CD4-positive, alpha-beta T cell treated with Interleukin-1 beta for 1 hour (primary cell): ENCODE results near the gene SIPA1L3.

ENCODE experiments used
- DNase-seq, 2 donors: peaks; one replicate each; pipeline ENCODE4 v3.0.0-alpha.2; 2020 to 2022

Gene SIPA1L3

DNA sequence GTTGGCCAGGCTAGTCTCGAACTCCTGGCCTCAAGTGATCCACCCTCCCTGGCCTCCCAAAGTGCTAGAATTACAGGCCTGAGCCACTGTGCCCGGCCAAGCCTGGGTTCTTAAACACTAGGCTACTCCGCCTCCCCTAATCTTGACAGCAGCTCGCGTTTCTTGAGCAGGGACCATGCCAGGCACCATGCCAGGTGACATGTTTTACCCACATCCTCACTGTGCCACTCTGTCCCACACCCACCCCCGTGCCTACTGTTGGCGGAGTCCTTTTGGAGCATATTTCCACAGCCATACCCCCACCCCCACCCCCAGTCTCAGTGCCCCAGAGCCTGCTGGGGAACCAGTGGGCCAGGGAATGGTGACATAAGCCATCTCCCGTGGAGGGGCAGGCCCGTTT lies 218.2 kb downstream of the SIPA1L3 start:
- DNase-seq = no peak

DNA sequence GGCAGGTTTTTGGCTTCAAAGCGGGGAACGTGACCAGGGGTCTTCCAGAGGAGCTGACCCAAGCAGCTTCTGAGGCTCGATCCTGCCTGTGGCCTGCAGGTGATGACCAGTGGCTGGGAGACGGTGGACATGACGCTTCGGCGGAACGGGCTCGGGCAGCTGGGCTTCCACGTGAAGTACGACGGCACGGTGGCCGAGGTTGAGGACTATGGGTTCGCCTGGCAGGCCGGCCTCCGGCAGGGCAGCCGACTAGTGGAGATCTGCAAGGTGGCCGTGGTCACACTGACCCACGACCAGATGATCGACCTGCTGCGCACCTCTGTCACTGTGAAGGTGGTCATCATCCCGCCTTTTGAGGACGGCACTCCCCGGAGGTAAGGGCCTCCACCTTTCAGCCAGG lies 223.4 kb downstream of the SIPA1L3 start:
- no peak for DNase-seq

DNA sequence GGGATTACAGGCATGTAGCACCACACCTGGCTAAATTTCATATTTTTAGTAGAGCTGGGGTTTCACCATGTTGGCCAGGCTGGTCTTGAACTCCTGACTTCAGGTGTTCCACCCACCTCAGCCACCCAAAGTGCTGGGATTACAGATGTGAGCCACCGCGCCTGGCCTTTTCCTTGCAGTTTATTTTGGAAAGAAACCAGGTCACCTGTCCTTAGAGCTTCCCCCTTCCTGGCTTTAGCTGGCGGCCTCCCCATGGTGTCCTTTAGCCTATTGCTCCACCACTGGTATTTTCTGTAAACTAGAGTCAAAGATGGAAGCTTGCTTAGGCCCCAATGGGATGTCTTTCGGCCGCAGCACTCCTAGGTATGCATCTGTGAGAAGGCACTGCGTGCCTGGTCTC lies 225.8 kb downstream of the SIPA1L3 start:
- no peak for DNase-seq

DNA sequence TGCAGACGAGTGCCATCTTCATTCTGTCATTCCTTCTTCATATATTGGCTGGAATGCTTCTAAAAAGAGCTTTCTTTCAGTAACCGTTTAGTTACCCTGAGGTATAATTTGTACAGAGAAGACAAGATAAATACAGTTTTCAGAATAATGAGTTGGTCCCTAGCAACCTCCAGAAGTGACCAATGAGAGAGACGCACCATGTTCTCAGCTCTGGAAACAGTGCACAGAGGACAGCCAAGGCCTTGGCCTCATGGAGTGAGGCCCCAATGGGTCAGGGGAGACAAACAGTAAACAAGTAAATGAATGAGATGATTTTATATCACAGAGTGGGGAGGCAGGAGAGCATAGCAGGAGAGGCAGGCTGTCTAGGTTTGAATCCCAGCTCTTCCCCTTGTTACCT lies 226.3 kb downstream of the SIPA1L3 start:
- no peak for DNase-seq

DNA sequence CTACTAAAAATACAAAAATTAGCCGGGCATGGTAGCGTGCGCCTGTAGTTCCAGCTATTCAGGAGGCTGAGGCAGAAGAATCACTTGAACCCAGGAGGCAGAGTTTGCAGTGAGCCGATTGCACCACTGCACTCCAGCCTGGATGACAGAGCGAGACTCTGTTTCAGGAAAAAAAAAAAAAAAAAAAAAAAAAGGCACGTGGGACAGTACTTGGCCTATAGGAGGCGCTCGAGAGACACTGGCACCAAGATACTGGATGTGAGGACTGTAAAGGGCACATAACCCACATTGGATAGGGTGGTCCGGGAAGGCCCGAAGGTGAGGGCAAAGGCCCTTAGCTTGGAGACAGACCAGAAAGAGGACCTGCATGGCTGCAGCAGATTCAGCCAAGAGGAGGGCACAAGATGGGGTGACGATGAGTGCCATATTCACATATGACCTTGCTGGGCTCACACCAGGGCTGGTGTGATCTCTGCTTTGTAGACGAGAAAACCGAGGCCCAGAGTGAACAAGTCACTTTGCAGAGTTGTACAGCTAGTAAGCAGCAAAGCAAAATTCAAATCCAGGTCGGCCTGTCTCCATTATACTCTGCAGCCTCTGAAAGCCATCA lies 227.6 kb downstream of the SIPA1L3 start:
- DNase-seq = peak; percentile 6 to 33

DNA sequence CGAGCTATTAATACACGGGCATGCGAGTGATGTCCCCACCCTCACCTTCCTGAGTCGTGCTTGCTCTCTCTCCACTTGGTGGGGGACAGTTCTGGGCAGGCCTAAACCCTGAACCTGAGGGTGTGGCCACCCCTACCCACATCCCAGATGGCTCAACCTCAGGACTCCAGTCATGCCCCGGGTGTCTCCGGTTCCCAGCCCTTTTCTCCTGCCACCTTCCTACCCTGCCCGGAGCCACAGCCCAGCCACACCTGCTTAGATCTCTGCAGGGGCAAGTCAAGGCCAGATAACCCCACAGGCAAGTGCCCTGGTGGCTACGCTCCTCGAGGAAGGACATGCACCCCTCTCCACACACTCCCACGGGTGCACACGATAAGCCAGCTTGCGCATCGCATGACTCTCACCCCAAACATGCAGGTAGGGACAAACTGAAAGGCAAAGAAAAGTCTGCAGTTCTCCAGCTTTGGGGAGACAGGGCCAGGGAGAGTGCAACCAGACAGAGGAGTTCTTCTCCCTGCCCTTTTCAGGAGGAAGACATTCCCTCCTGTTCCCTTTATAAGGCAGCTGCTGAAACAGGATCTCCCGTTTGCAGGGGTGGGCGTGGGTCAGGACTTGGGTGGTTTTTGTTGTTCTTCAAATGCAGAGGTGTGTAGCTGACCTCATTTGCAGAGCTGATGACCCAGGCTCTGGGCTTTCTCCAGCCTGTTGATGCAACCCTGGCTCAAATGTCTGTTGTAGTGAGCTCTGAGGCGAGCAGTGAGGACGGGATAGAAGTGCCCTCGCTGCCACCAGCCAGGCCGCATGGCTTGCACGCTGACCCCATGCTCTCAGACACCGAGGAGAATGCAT lies 228.4 kb downstream of the SIPA1L3 start:
- DNase-seq = no peak

DNA sequence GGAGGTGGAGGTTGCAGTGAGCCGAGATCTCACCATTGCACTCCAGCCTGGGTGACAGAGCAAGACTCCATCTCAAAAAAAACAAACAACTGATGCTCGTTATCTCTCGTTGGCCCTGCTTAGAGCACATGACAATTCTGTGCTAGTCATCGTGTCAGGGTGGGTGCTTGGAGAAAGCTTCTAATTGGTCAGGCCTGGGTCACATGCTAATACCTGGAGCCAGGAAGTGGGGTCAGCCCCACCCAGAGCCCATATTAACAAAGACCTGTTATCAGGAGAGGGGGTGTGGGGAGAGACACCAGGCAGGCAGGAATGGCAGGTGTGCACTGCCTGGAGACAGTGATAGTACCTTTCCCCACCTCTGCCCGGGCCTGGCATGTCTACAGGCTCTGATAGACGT lies 232.1 kb downstream of the SIPA1L3 start:
- no peak for DNase-seq

DNA sequence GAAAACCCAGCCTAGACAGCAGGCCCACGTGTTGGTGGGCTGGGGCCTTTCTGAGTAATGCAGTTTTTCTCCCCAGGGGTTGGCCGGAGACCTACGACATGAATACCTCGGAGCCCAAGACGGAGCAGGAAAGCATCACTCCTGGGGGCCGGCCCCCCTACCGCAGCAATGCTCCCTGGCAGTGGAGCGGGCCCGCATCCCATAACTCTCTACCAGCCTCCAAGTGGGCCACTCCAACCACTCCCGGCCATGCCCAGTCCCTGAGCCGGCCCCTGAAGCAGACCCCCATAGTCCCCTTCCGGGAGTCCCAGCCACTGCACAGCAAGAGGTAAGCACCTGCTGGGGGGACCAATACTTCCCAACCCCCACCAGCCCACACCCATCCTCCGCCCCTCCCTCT lies 234.1 kb downstream of the SIPA1L3 start:
- DNase-seq = no peak

DNA sequence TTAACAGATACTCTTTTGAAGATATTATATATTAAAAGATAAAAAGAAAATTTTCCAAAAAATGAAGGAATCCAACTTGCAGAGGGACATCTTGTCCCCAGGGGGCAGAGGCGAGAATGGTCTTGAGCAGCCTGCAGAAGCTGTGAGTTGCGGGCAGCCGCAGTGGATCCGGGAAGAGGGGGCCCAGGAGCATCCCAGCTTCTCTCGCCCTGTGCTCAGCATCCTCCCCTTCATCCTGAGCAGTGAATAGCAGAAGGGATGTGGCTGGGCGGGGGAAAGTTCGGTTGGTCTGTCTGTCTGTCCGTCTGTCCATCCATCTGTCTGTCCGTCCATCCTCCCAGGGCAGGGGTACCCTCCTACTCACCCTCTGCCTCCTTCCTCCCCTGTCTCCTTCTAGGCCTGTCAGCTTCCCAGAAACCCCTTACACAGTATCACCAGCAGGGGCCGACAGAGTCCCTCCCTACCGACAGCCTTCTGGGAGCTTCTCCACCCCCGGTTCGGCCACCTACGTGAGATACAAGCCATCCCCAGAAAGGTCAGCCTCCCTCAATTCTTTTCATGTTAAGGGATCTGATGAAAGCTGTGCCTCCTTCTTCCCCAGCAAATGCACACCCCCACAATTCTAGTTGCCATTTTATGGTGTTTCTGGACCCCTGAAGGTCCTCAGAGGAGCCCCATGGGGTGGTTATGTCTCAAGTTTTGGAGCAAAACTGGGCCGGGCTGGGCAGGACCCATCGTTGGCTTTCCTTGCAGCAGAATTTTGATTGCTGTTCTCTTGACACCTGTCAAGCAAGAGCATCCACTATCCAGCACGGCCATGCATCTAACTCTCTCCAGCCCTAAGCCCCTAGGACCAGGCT lies 235.4 kb downstream of the SIPA1L3 start:
- peak; percentile 10 to 25 for DNase-seq

DNA sequence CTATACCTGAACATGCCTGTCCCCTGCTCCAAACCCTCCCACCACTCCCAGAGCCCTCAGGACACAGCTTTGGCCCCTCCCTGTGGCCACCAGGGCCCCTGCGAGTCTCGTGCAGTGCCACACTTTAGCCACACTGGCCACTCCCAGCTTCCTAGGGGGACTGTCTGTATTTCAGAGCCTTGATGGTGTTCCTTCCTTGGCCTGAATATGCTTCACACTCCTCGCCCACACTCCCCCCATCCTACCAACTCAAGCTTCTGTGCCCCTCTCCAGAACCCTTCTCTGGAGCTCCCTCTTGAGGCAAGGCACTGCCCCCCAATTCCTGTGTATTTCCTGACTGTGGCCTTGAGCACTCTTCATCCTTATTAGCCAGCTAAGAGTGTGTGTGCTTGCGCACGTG lies 236.8 kb downstream of the SIPA1L3 start:
- DNase-seq = no peak

DNA sequence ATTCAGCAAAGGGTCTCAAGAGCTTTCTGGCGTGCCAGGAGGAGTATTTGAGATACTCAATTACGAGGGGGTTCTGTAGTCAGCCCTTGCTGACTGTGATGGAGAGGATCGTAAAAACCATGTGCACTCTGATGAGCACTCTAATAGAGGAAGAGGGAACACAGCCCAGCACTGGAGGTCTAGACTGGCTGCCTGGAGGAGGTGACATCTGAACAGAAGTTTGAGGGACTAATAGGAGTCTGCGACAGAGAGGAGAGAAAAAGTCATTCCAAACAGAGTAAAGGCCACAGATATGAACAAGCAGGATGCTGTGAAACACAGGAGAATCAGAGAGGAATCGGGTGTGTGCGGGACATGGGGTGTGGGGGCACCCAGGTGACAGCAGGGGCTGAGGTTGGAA lies 237.7 kb downstream of the SIPA1L3 start:
- DNase-seq = no peak

DNA sequence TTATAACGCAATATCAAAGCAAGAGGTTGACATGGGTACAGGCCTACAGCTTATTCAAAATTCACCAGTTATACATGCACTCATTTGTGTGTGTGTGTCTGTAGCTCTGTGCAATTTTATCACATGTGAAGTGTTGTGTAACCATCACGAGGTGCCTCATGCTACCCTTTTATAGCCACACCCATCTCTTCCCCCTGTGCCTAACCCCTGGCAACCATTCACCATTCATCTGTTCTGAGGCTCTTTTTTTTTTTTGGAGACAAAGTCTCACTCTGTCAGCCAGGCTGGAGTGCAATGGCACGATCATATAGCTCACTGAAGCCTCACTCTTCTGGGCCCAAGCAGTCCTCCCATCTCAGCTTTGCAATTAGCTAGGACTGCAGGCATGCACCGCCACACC lies 238.6 kb downstream of the SIPA1L3 start:
- no peak for DNase-seq

DNA sequence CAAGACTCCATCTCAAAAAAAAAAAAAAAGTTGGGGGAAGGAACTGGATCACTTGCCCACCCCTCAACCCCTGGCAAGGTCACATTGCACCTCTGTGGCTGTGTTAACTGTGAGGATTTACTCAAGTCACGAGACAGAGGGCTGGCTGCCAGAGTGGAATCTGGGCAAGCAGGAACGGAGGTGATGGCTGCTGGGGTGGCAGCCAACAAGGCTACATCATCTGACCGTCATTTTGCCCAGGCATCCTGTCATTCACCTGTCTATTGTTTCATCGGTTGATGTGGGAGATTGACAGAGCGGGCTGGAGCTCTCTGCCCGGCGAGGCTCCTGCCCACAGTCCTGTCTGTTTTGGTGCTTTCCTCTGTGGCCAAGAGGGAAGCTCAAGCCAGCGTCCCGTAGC lies 241.3 kb downstream of the SIPA1L3 start:
- DNase-seq = no peak

DNA sequence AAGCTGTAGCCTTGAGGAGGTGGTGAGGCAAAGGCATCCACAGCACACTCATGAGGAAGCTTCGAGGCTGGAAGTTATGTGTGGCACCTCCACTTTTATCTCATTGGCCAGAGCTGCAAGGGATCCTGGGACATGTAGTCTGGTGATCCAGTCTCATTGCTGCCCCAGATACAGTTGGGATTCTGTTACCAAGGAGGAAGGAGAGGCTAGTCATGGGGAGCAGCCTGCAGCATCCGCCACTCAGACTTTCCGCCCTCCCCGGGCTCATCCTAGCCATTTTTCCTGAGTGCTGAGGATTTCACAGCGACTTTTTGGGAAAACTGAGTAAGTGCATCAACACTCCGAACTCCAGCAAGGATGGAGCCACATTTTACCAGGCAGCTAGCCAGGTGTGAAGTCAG lies 242.7 kb downstream of the SIPA1L3 start:
- DNase-seq = no peak

DNA sequence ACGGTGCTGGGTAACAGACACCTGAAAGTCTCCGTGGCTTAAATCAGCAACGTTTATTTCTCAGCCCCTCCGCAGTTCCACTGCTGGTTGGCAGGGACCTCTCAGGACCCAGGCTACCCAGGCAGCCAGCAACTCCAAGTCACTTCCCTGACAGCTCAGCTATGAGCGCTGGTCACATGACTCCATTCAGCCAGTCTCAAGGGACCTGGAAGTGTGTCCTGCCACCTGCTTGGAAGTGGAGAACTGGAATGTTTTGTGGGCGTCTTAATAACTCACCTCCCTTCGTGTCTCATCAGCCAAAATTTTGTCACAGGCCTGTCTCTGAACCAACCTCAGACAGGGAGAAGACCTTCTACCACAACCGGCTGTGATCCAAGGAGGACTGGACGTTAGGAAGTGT lies 244.2 kb downstream of the SIPA1L3 start:
- DNase-seq = no peak

DNA sequence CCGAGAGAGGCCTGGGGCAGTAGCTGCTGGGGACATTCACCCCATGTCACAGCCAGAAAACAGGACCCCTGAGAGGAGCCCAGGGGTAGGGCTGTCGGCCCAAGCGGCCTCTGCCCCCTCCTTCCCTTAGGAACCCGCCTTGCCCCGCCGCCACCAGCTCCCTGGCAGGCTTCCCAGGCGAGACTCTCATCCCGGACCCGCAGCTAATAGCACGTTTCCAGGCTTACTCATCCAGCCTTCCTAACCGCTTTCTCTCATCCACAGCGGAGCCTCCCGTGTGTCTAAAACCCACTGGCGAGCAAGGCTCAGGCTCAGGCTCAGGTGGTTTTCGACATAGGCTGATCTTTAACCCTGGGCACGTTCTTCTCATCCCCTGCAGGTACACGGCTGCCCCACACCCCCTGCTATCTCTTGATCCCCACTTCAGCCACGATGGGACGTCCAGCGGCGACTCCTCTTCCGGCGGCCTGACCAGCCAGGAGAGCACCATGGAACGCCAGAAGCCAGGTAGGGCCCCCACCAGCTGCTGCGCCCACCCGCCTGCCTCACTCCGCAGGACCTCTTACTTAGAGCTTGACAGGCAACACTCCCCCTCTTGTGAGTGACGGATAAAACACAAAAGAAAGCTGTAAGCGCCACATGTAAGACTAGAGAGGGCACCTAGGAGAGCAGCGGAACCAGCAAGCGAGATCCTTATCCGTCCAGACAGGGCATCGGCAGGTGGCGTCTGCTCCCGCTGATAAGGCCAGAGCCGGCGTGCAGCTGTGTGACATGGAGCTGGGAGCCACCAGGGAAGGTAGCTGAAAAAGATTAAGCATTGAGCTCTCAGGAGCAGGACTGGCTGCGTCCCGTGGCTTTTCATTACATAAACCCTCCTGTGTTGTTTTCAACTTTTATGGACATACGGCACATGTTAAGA lies 245.7 kb downstream of the SIPA1L3 start:
- DNase-seq = no peak

DNA sequence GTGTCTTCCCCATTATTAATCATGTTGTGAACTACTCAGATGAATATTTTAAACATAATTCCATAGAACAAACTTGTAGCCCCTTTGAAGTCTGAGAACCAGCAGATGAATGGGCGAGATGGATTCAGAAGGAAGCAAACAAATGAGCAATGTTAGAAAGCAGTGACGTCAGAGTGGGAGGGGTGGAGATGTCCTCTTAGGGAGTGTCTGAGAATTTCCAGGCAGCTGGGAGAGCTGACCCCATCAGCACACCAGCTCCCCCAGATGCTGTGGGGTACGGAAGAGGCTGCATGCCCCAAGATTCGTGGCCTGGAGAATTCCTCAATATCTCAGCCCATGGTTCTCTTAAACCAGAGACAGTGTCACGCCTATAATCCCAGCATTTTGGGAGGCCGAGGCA lies 248.4 kb downstream of the SIPA1L3 start:
- DNase-seq = no peak

DNA sequence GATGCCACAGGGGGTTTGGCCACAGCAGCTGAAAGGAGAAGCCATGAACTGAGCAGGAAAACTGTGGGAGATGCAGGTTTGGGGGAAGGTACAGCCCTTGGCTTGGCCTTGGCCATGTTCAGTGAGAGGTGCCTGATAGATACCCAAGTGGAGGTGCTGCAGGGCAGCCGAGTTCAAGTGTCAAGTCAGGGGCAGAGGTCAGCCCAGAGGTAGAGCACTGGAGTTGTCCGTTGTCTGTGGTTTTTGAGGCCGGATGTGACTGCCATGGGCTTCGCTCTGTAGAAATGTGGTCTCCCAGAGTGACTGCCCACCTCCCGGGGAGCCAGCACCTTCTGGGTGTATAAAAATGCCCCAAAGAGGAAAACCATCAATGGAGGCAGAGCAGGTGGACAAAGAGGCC lies 251.7 kb downstream of the SIPA1L3 start:
- no peak for DNase-seq

DNA sequence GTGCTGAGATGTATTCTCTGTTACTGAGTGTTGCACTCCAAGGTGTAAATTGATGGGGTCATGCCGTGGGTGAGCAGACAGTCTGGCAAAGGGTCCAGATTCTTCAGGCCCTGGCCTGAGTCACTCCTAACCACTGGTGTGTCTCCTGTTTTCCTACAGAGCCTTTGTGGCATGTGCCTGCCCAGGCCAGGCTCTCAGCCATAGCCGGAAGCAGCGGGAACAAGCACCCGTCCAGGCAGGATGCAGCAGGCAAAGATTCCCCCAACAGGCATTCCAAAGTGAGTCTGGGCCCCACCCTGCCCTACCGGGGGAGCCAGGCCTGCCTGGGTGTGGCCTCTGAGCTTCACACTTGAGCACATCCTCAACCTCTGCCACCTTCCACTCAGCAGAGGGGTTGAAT lies 255.1 kb downstream of the SIPA1L3 start:
- DNase-seq = no peak

DNA sequence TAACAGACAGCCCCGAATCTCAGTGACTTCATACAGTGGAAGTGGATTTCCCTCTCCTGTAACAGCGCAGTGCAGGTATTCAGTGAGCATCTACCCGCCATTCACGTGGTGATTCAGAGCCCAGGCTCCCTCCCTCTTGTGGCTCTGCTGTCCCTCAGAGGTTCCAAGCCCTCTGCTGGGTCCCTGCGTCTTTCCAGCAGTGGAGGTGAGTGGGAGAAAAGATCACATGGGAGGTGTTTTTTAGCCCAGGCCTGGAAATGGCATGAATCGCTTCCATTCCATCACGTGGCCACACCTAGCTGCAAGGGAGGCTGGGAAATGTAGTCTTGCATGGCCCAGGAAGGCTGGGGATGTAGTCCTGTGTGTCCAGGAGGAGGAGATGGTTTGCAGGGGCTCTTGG lies 255.6 kb downstream of the SIPA1L3 start:
- no peak for DNase-seq

DNA sequence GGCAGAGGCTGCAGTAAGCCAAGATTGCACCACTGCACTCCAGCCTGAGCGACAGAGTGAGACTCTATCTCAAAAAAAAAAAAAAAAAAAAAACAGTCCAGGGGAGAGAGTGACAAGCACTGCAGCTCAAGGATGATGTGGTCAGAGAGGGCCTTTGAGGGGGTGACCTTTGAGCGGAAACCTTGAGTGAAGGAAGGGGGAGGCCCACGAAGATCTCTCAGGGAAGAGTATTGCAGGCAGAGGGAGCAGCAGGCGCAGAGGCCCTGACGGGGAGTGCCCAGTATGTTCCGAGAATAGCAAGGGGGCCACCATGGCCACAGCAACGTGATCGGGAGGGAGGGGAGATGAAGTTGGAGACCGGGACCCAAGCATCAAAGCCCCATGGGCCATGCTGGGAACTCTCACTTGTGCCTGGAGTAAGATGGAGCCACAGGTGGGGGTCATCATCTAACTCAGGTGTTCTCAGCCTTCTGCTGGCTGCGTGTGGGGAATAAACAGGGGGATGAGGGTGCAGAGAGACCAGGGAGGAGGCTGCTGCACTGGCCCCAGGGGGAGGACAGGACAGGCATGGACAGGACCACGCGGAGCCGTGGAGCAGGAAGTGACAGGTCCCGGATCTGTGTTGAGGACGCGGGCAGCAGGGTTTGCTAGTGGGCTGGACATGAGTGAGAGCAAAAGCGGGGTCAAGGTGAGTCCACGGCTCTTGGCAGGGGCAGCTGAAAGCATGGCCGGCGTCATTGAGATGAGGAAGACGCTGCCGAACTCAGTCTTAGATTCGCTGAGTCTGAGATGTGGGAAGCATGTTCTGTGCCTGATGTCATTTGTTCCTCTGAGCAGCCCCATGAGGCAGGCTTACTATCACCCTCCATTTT lies 256.6 kb downstream of the SIPA1L3 start:
- DNase-seq = no peak

DNA sequence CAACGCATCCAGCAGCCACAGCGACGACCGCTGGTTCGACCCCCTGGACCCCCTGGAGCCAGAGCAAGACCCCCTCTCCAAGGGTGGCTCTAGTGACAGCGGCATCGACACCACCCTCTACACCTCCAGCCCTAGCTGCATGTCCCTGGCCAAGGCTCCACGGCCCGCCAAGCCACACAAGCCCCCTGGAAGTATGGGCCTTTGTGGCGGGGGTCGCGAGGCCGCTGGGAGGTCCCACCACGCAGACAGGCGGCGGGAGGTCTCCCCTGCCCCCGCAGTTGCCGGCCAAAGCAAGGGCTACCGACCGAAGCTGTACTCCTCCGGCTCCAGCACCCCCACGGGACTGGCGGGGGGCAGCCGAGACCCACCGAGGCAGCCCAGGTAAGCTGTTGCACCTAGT lies 257.5 kb downstream of the SIPA1L3 start:
- no peak for DNase-seq
